ENCODE results near the gene FAM237B.
"Not testable (repeated sequence)": the region's sequence is repeated elsewhere in the genome, so short reads cannot be mapped to it uniquely, and the experiment has no call there.

Gene FAM237B

GRCh38 chr7:90320801-90321494, at the start of gene FAM237B:
Gene FAM237B, minus strand, starts transcription at chr7:90321304. Its CDS starts 1,556 bp downstream, at chr7:90319748.
- DNase-seq (ENCODE audit: low spot score) (no peak), FAIRE-seq (no peak)

GRCh38 chr7:90351987-90352386, 30.9 kb upstream of the FAM237B start:
- FAIRE-seq: no peak

GRCh38 chr7:90350032-90350431, 28.9 kb upstream of the FAM237B start:
- FAIRE-seq; DNase-seq (ENCODE audit: low spot score): not testable (repeated sequence)

More at GRCh38 chr7:90351987-90352386, 30.9 kb upstream of the FAM237B start:
- no peak for DNase-seq (ENCODE audit: low spot score)

DNA sequence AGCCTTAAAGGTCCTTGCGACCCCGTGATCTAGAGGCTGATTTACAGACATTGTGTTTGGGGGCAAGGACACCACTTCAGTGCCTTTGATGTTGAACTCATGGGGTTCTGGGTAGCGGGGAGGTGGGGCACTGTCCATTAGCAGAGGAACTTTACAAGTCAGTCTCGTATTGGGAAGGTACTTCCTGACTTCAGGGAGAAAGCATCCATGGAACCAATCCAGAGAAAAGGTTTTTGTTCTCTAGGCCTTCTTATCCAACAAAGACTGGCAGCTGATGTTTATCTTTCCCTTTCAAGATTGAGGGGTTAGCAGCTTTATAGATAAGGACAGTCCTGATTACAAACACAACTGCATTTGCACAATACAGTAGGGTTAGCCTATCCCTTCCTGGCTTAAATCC, 28.2 kb upstream of the FAM237B start:
- DNase-seq (ENCODE audit: low spot score): no peak
- FAIRE-seq: no peak

DNA sequence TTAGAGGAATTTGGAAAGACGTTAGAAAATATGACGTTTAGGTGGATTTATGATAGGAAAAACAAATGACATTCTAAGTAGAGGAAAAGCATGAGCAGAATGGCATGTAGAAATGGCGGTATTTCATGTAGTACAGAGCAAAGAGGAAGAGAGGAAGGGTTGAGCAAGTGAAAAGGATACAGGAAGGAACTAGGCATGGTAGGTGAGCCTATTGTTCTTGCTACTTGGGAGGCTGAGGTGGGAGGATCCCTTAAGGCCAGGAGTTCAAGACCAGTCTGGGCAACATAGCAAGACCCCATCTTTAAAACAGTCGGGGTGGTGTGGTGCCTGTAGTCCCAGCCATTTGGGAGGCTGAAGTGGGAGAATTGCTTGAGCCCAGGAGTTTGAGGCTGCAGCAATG, 26.7 kb upstream of the FAM237B start:
- DNase-seq (ENCODE audit: low spot score): no peak
- FAIRE-seq: no peak

DNA sequence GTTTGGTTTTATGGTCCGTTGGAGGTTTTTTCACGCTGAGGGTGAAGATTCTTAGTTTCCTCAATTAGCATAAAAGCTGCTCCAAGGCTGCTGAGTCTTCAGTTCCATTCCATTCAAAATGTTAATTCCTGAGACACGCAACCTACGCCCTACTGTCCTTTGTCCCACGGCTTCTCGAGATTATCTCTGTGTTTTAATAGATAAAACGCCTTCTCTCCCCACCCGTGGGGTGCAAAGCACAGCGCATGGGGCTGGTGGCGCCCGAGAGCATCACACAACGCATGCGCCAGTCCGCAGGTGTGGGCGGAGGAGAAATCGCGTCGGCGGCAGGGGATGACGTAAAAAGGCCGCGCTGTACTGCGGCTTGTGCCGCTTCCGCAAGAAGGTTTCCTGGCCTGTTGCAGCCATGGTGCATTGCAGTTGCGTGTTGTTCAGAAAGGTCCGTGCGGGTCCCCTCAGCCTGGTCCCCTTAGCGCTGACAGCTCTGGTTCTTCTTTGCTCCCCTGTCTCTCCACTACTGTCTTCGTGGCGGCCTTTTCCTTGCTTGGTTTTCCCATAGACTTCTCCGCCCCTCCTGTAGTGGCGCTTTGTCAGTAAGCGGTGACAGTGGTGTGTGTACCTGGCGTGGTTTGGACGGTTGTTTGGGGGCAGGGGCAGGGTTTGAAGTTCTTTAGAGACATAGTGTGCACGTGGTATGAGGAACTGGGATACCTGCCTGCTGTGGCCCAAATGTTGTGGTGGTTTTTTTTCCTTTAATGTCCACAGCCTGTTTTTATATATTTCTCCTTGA, 25.4 kb upstream of the FAM237B start, which contains the start of gene GTPBP10:
TSS of gene GTPBP10 (plus strand) at position 381 of the 790 bp plus-strand sequence. CDS start at position 407, 26 bp downstream.
- DNase-seq (ENCODE audit: low spot score): peak; percentile 91
- peak; percentile 72 for FAIRE-seq

DNA sequence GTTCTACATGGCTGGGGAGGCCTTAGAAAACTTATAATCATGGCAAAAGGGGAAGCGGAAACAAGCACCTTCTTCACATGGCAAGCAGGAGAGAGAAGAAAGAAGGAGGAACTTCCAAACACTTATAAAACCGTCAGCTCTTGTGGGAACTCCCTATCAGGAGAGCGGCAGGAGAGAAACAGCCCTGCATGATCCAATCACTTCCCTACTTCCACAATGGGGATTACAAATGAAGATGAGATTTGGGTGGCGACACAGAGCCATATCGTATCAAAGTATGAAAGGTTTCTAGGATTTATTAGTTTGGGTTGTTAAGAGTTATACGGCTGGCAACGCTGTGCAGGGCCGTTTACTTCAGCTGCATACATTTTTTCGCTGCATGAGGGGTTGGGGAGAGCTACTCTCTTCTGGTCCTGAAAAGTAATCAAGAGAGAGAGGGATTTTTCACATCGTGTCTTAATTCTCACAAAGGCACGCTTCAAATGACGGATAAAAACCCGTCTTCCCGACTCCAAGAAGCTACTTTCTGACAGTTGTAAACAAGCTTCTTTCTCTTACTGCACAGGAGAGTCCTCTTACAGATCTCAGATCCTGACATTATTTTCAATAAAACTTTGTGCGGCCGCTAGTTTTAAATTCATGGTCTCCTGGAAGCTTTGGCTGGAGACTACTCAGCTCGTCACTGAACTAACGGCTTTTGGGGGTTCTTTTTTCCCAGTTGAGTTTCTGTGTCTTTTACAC, 24.7 kb upstream of the FAM237B start:
- no peak for DNase-seq (ENCODE audit: low spot score)
- FAIRE-seq: no peak

- DNase-seq (ENCODE audit: low spot score): no peak
- no peak for FAIRE-seq
Observed at GRCh38 chr7:90345016-90345415, 23.9 kb upstream of the FAM237B start.

DNA sequence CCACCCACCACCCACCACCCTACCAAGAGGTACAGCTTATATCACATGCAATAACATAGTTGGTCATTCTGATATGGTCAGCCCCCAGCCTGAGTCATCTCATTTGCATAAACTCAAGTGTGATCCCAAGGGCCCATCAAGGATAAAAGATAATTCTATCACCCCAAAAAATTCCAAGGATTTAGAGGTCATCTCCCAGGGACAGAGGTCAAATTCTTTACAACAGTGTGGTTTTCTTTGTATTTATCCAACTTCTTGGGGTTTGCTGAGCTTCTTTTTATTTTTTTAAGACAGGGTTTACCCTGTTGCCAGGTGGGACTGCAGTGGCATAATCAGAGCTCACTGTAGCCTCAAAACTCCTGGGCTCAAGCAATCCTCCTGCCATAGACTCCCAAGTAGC, 16.0 kb upstream of the FAM237B start:
- no peak for DNase-seq (ENCODE audit: low spot score)
- no peak for FAIRE-seq

- not testable (repeated sequence) for FAIRE-seq; DNase-seq (ENCODE audit: low spot score)
Observed at GRCh38 chr7:90334926-90335325, 13.8 kb upstream of the FAM237B start.

DNA sequence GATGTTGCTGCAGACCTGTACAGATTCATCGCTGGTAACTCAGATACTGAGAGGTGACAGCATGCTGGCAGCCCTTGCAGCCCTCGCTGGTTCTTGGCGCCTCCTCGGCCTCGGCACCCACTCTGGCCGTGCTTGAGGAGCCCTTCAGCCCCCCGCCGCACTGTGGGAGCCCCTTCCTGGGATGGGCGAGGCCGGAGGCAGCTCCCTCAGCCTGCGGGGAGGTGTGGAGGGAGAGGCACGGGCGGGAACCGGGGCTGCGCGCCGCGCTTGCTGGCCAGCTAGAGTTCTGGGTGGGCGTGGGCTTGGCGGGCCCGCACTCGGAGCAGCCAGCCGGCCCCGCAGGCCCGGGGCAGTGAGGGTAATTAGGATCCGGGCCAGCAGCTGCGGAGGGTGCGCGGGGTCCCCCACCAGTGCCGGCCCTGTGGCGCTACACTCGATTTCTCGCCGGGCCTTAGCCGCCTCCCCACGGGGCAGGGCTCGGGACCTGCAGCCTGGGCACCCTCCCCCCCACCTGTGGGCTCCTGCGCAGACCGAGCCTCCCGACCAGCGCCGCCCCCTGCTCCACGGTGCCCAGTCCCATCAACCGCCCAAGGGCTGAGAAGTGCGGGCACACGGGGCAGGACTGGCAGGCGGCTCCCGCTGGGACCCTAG, 13.2 kb upstream of the FAM237B start:
- no peak for FAIRE-seq
- no peak for DNase-seq (ENCODE audit: low spot score)

GRCh38 chr7:90326500-90326899, 5.4 kb upstream of the FAM237B start:
- FAIRE-seq: no peak
- no peak for DNase-seq (ENCODE audit: low spot score)

- FAIRE-seq (no peak), DNase-seq (ENCODE audit: low spot score) (no peak)
Observed at GRCh38 chr7:90322837-90323236, 1.7 kb upstream of the FAM237B start.

GRCh38 chr7:90320418-90320800, 695 bp downstream of the FAM237B start:
- FAIRE-seq (no peak), DNase-seq (ENCODE audit: low spot score) (no peak)

DNA sequence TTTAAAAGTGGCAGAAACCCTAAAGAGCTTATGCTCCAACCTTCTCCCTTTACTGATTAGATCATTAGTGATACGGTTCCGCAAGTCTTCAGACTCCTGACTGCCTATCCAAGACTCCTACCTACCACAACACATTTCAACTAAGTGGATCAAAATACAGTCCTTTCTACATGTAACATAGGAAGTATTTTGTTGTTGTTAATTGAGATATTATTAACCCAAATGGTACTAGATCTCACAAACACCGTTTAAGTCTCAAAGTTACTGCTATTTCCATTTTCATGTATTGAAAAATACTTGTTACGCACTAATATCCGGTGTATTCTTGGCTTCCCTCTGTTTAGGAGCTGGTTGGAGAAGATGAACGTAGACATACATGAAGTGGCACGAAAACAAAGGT, 1.1 kb downstream of the FAM237B start:
- DNase-seq (ENCODE audit: low spot score) (no peak), FAIRE-seq (no peak)

GRCh38 chr7:90313907-90314306, 7.2 kb downstream of the FAM237B start:
- FAIRE-seq (no peak), DNase-seq (ENCODE audit: low spot score) (no peak)

DNA sequence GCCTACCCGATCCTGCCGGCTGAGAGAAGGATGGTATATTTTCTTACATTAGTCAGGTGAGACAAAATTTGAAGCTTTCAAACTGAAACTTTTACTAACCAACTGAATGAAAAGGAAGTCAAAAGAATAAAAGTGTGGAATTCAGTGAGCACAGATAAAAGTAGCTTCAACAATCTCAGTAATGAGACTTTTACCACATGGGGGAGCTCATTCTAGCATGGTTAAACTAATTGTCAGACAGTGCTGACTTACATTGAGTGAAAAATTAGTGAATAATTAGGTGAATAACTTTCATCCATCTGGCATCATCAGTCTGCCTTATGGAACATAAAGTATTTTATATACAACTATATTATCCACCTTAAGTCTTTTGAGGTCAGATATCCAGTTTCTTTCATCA, 8.4 kb downstream of the FAM237B start:
- FAIRE-seq (no peak), DNase-seq (ENCODE audit: low spot score) (no peak)

DNA sequence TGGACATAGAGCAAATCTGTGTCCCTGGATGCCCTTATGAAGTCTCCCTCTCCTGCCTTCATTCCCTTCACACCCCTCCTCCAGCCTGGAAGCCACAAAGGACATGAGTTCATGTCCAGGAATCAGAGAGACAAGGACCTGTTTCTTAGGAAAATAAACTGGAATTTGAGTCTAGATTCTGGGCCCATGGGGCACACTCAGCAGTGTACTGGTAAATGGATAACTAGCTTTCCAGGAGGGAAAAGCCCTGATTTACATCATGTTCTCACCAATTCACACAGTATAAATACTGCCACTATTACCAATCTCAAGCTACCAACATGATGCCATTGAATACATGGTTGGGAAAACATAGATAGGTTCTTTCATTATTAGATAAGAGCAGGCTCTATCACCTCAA, 9.9 kb downstream of the FAM237B start:
- DNase-seq (ENCODE audit: low spot score): no peak
- FAIRE-seq: no peak

DNA sequence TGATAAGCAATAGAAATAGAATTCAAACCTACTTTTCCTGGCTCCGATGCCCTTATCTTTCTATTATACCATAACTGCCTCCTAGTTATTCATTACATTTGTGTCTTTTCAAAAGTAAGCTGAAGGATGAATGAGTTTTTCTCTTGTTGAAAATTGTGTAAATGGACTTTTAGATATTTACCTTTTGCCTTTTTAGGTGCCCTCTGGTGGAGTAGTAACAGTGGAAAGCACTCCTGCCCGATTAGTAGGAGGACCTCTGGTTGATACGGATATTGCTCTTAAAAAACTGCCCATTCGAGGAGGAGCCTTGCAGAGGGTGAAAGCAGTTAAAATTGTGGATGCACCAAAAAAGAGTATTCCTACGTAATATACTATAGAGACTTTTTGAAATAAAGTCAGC, 11.2 kb downstream of the FAM237B start:
- no peak for DNase-seq (ENCODE audit: low spot score)

DNA sequence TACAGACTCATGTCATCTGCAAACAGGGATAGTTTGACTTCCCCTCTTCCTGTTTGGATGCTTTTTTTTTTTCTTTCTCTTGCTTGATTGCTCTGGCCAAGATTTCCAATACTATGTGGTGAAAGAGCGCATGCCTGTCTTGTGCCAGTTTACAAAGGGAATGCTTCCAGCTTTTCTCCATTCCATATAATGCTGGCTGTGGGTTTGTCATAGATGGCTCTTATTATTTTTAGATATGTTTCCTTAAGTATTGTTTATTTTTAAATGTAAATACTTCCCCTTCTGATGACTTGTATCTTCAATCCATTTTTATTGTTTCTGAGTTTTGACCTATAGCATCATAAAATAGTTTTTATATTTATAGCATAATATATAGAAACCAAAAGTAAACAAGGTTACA, 17.9 kb downstream of the FAM237B start:
- DNase-seq (ENCODE audit: low spot score): no peak
- FAIRE-seq: no peak

More for the DNA sequence above, 11.2 kb downstream of the FAM237B start:
- no peak for FAIRE-seq
